ENCODE results near the gene DLST. TPM values are rescaled to one million over a fixed set of nuclear protein-coding genes. Genes with fewer than 3 reads are reported as not detected.

Gene DLST
- polyA plus RNA-seq, 1 donor (not counting 4 experiments of a cell fraction or from before 2014, with no cell fraction given) = 114 TPM

GRCh38 chr14:74871819-74872218 lies 9.9 kb upstream of the DLST start:
- Histone ChIP-seq H2AFZ (ENCODE audit: control insufficient read depth, low read length) (no peak overlapping the region), H4K20me1 (ENCODE audit: control insufficient read depth, extremely low read depth, insufficient read depth, low read length) (no peaks in the 10 kb centered on the region), H3K27me3 (ENCODE audit: control insufficient read depth, extremely low read depth, insufficient read depth, low read length) (peaks cover 4% of the 10 kb centered on the region), H3K4me2 (ENCODE audit: control insufficient read depth, extremely low read depth, insufficient read depth, low read depth, low read length) (no peak overlapping the region), H3K36me3 (ENCODE audit: control insufficient read depth in 2 of 2, extremely low read depth in 1 of 2, insufficient read depth in 2 of 2, low read length in 2 of 2) (no peaks in the 10 kb centered on the region), H3K4me3 (ENCODE audit: control insufficient read depth in 2 of 3, extremely low read depth in 1 of 3, insufficient read depth in 2 of 3, low read depth in 1 of 3, low read length in 3 of 3) (no peak overlapping the region), H3K79me2 (ENCODE audit: control insufficient read depth, insufficient read depth, low read length) (no peaks in the 10 kb centered on the region), H3K27ac (ENCODE audit: control insufficient read depth, insufficient read depth, low read length) (no peak overlapping the region), H3K9ac (ENCODE audit: control insufficient read depth, extremely low read depth, insufficient read depth, low read length) (no peak overlapping the region), H3K9me1 (ENCODE audit: control insufficient read depth, extremely low read depth, insufficient read depth, low read length) (no peaks in the 10 kb centered on the region), H3K9me3 (ENCODE audit: control insufficient read depth, low read depth, low read length) (no peaks in the 10 kb centered on the region), H3K4me1 (ENCODE audit: control insufficient read depth, extremely low read depth, insufficient read depth, low read length) (no peaks in the 10 kb centered on the region)
- FAIRE-seq (no peak), DNase-seq (ENCODE audit: low read depth, low spot score) (no peak)
- TF ChIP-seq CTCF (optimal IDR thresholded peaks at IDR 0.05 in 1 of 3, IDR thresholded peaks at IDR 0.05 in 1 of 3, conservative IDR thresholded peaks at IDR 0.05 in 1 of 3; ENCODE audit: extremely low read depth in 1 of 3, insufficient read depth in 2 of 3, low read length in 3 of 3) (no peak), EZH2 (IDR thresholded peaks at IDR 0.05; ENCODE audit: low read length) (no peak)
- dilution Hi-C loops (cut with MboI; ENCODE audit: extremely low pct_ligation_motif_present, low sequenced_read_pairs) = no loop called here

GRCh38 chr14:74875204-74875603 lies 6.5 kb upstream of the DLST start:
- Histone ChIP-seq H3K4me2 (ENCODE audit: control insufficient read depth, extremely low read depth, insufficient read depth, low read depth, low read length) (no peak overlapping the region), H4K20me1 (ENCODE audit: control insufficient read depth, extremely low read depth, insufficient read depth, low read length) (no peaks in the 10 kb centered on the region), H3K9me1 (ENCODE audit: control insufficient read depth, extremely low read depth, insufficient read depth, low read length) (no peaks in the 10 kb centered on the region), H3K27me3 (ENCODE audit: control insufficient read depth, extremely low read depth, insufficient read depth, low read length) (peaks cover 4% of the 10 kb centered on the region), H3K9ac (ENCODE audit: control insufficient read depth, extremely low read depth, insufficient read depth, low read length) (no peak overlapping the region), H3K27ac (ENCODE audit: control insufficient read depth, insufficient read depth, low read length) (no peak overlapping the region), H3K4me1 (ENCODE audit: control insufficient read depth, extremely low read depth, insufficient read depth, low read length) (no peaks in the 10 kb centered on the region), H3K9me3 (ENCODE audit: control insufficient read depth, low read depth, low read length) (no peaks in the 10 kb centered on the region), H3K79me2 (ENCODE audit: control insufficient read depth, insufficient read depth, low read length) (no peaks in the 10 kb centered on the region), H2AFZ (ENCODE audit: control insufficient read depth, low read length) (no peak overlapping the region), H3K4me3 (ENCODE audit: control insufficient read depth in 2 of 3, extremely low read depth in 1 of 3, insufficient read depth in 2 of 3, low read depth in 1 of 3, low read length in 3 of 3) (no peak overlapping the region), H3K36me3 (ENCODE audit: control insufficient read depth in 2 of 2, extremely low read depth in 1 of 2, insufficient read depth in 2 of 2, low read length in 2 of 2) (no peaks in the 10 kb centered on the region)
- DNase-seq (ENCODE audit: low read depth, low spot score) (no peak), FAIRE-seq (no peak)
- dilution Hi-C loops (cut with MboI; ENCODE audit: extremely low pct_ligation_motif_present, low sequenced_read_pairs) = no loop called here
- no peak for TF ChIP-seq EZH2 (IDR thresholded peaks at IDR 0.05; ENCODE audit: low read length)
- no peak for TF ChIP-seq CTCF (optimal IDR thresholded peaks at IDR 0.05 in 1 of 3, IDR thresholded peaks at IDR 0.05 in 1 of 3, conservative IDR thresholded peaks at IDR 0.05 in 1 of 3; ENCODE audit: extremely low read depth in 1 of 3, insufficient read depth in 2 of 3, low read length in 3 of 3)
